NB4 (cell line): ENCODE results near the gene COBL.
A peak's percentile ranks its signal among the peaks of the same experiment; 100 is the strongest.

Experiments
- DNase-seq: peaks from one replicate; pipeline ENCODE4 v3.0.0; 2010; ENCODE audit warnings: low read depth
- H3K4me3 ChIP-seq: one replicate; pipeline ENCODE4 v1.5.1; 2011; ENCODE audit warnings: mild to moderate bottlenecking, low read depth, low read length, moderate library complexity
- CTCF ChIP-seq: IDR thresholded peaks from one replicate; pipeline ENCODE4 v1.5.1; 2012; ENCODE audit warnings: low read depth, low read length
- MYC ChIP-seq: IDR thresholded peaks from 2 replicates; pipeline ENCODE4 v1.6.1; 2011; ENCODE audit warnings: low read depth, low read length
- POLR2A ChIP-seq: IDR thresholded peaks from 2 replicates; pipeline ENCODE4 v1.6.1; 2011; ENCODE audit warnings: mild to moderate bottlenecking; ENCODE audit not compliant: insufficient read length; ENCODE audit errors: extremely low read depth
- TF ChIP-seq, protein P1 (sequence below): IDR thresholded peaks from 2 replicates; pipeline ENCODE4 v1.6.1; 2011; ENCODE audit warnings: low read depth, low read length

Gene COBL

GRCh38 chr7:51175992-51176388 is 140.6 kb downstream of the COBL start:
- TF ChIP-seq MYC (no peak), CTCF (no peak), POLR2A (no peak)
- TF ChIP-seq, protein P1, sequence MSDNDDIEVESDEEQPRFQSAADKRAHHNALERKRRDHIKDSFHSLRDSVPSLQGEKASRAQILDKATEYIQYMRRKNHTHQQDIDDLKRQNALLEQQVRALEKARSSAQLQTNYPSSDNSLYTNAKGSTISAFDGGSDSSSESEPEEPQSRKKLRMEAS, result no peak
- H3K4me3 ChIP-seq, result no peak overlapping the region
- no peak for DNase-seq

GRCh38 chr7:51175316-51175991 is 141.2 kb downstream of the COBL start:
- no peak for DNase-seq
- TF ChIP-seq CTCF (no peak), POLR2A (no peak), MYC (no peak)
- TF ChIP-seq, protein P1, result no peak
- no peak overlapping the region for H3K4me3 ChIP-seq

DNA sequence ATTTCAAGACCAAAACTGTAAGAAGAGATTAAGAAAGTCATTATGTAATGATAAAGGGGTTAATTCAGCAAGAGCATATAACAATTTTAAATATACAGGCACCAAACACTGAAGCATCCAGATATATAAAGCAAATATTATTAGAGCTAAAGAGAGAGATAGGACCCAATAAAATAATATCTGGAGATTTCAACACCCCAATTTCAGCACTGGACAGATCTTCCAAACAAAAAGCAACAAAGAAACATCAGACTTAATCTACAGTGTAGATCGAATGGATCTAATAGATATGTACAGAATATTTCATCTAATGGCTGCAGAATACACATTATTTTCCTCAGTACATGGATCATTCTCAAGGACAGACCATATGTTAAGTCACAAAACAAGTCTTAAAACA is 151.3 kb downstream of the COBL start:
- H3K4me3 ChIP-seq, result no peak overlapping the region
- TF ChIP-seq, protein P1, result no peak
- no peak for TF ChIP-seq MYC
- TF ChIP-seq CTCF, result no peak
- TF ChIP-seq POLR2A, result no peak
- no peak for DNase-seq

DNA sequence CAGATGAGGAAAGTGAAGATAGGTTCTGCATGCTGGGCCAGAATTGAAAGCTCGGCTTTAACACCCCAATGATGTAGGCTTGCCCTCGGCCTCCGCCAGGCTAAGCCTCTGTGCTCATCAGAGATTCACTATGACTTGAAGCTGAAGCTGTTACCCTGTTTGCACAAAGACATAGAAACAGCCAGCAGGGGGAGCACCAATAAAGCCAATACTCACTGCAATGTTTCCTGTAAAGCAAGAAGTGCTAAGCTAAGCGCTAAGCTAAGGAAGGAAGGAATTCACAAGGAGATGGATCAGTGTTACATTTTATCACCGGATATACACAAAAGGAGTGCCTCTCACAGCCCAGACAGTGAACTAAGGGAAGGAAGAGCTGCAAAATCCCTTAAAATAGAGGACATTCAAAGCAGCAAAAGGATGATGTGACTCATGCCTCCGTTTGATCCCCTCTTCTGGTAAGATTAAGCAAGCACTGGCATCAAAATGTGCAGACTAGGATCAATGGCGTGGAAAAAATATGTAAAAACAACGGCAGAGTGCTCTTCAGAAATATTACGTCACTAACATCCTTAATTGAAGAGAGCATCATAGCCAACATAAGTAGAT is 153.8 kb downstream of the COBL start:
- no peak overlapping the region for H3K4me3 ChIP-seq
- TF ChIP-seq CTCF, result peak; percentile 97
- TF ChIP-seq, protein P1, result no peak
- no peak for TF ChIP-seq MYC
- no peak for TF ChIP-seq POLR2A
- DNase-seq, result peak; percentile 85

DNA sequence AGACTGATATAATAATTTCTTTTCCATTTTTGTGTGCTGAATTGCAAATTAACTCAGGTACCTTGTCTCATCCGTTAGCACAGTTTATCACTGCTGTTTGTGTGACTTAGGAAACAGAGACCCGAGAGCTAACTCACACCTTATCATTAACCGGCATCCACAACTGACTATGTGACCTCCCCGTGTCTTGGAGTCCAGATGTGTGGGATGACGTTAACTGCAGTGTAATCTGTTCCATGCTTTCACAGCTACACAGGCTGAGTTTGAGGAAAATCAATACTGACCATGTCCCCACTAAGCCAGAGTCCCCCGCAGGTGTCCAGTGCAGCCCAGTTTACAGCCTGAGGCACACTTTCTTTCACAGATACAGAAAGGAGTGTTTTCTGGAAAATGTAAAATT is 154.7 kb downstream of the COBL start:
- no peak overlapping the region for H3K4me3 ChIP-seq
- no peak for TF ChIP-seq MYC
- TF ChIP-seq CTCF, result no peak
- TF ChIP-seq POLR2A, result no peak
- TF ChIP-seq, protein P1, result no peak
- DNase-seq, result no peak
